GM19395 (cell line): ENCODE results near the gene TTC22.
"Not testable (repeated sequence)": the region's sequence is repeated elsewhere in the genome, so short reads cannot be mapped to it uniquely, and the experiment has no call there.

ENCODE experiments used
- ATAC-seq: cut with Tn5 transposase; IDR thresholded peaks from one replicate; pipeline ENCODE4 v1.9.1; 2021; ENCODE audit warnings: mild to moderate bottlenecking, moderate library complexity; ENCODE audit not compliant: unreplicated experiment

The TTC22 gene

GRCh38 chr1:54791880-54792522 lies 9.1 kb downstream of the TTC22 start:
- no peak for ATAC-seq

- no peak for ATAC-seq
These were observed 12.7 kb downstream of the TTC22 start for GRCh38 chr1:54788459-54788858.

- ATAC-seq, result no peak
These were observed 13.5 kb downstream of the TTC22 start for GRCh38 chr1:54787604-54788003.

- no peak for ATAC-seq
These were observed 14.3 kb downstream of the TTC22 start for GRCh38 chr1:54786778-54787177.

- ATAC-seq, result no peak
These were observed 17.1 kb downstream of the TTC22 start for GRCh38 chr1:54784066-54784465.

- no peak for ATAC-seq
These were observed 18.5 kb downstream of the TTC22 start for GRCh38 chr1:54782588-54782987.

GRCh38 chr1:54782156-54782555 lies 19.0 kb downstream of the TTC22 start:
- ATAC-seq, result no peak

- no peak for ATAC-seq
These were observed 19.9 kb downstream of the TTC22 start for GRCh38 chr1:54781023-54781723.

- no peak for ATAC-seq
These were observed 23.7 kb downstream of the TTC22 start for GRCh38 chr1:54777431-54777830.

GRCh38 chr1:54777011-54777410 lies 24.1 kb downstream of the TTC22 start:
- ATAC-seq, result no peak

GRCh38 chr1:54775828-54776721 lies 25.0 kb downstream of the TTC22 start:
- ATAC-seq, result not testable (repeated sequence)

- ATAC-seq, result no peak
These were observed 26.2 kb downstream of the TTC22 start for GRCh38 chr1:54774820-54775498.

- no peak for ATAC-seq
These were observed 28.2 kb downstream of the TTC22 start for GRCh38 chr1:54772951-54773350.

- no peak for ATAC-seq
These were observed 33.0 kb downstream of the TTC22 start for GRCh38 chr1:54768093-54768492.

GRCh38 chr1:54767526-54767925 lies 33.6 kb downstream of the TTC22 start:
- ATAC-seq, result no peak

GRCh38 chr1:54766726-54767125 lies 34.4 kb downstream of the TTC22 start:
- ATAC-seq, result no peak

- peak; percentile 40 for ATAC-seq
These were observed 36.1 kb downstream of the TTC22 start for GRCh38 chr1:54764922-54765561.

GRCh38 chr1:54764133-54764921 lies 36.8 kb downstream of the TTC22 start, which contains the start of gene PARS2:
PARS2 (minus strand) TSS chr1:54764523; CDS start chr1:54759161, 5,362 bp downstream.
- ATAC-seq, result peak; percentile 97

GRCh38 chr1:54763816-54764132 lies 37.3 kb downstream of the TTC22 start:
- no peak for ATAC-seq
